ENCODE data around the gene NSUN6.

The NSUN6 gene

DNA sequence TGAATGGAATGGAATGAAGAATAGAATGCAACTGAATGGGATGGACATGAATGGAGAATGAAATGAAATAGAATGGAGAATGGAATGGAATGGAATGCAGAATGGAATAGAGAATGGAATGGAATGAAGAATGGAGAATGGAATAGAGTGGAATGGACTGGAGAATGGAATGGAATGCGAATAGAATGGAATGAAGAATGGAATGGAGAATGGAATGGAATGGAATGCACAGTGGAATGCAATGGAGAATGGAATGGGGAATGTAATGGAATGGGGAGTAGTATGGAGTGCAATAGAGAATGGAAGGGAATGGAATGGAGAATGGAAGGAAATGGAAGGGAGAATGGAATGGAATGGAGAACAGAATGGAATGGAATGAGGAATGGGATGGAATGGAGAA lies 93.4 kb downstream of the NSUN6 start:
- no peak for DNase-seq

DNA sequence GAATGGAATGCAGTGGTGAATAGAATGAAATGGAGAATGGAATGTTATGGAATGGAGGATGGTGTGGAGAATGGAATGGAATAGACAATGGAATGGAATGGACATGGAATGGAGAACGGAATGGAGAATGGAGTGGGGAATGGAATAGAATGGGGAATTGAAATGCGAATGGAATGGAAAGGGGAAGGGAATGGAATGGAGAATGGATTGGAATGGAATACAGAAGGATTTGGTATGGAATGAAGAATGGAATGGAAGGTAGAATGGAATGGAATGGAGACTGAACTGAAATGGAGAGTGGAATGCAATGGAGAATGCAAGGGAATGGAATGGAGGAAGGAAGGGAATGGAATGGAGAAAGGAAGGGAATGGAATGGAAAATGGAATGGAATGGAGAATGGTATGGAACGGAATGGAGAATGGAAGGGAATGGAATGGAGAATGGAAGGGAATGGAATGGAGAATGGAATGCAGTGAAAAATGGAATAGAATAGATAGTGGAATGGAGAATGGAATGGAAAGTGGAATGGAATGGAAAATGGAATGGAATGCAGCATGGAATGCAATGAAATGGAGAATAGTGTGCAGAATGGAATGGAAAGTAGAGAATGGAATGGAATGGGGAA lies 94.8 kb downstream of the NSUN6 start:
- DNase-seq, result no peak

- no peak for DNase-seq
Observed at GRCh38 chr10:18554479-18554878, 96.9 kb downstream of the NSUN6 start.

- DNase-seq, result no peak
Observed at GRCh38 chr10:18551473-18551872, 99.9 kb downstream of the NSUN6 start.

- DNase-seq, result no peak
Observed at GRCh38 chr10:18549105-18549504, 102.3 kb downstream of the NSUN6 start.

- no peak for DNase-seq
Observed at GRCh38 chr10:18545621-18546305, 105.6 kb downstream of the NSUN6 start.

- DNase-seq, result no peak
Observed at GRCh38 chr10:18542832-18543231, 108.6 kb downstream of the NSUN6 start.

DNA sequence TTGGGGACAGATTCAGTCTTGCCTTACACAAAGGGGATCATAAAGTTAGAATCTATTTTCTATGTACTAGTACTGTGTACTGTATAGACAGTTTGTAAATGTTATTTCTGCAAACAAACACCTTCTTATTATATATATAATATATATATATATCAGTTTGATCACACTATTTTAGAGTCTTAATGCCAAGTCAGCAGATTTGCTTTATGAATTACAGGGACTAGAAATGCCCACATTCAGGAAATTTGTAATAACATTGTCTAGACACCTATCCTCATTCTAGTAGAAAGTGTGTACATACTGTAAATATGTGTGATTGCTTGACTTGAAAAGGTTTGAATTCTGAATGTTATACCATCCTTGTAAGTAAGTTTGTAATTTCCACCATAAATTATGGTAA lies 111.2 kb downstream of the NSUN6 start:
- no peak for DNase-seq

DNA sequence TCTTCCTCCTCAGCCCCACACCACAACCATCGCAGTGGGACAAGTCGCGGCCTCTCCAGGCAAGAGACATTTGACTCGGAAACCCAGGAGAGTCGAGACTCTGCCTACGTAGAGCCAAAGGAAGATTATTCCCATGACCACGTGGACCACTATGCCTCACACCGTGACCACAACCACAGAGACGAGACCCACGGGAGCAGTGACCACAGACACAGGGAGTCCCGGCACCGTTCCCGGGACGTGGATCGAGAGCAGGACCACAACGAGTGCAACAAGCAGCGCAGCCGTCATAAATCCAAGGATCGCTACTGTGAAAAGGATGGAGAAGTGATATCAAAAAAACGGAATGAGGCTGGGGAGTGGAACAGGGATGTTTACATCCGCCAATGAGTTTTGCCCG lies 112.1 kb downstream of the NSUN6 start:
- no peak for DNase-seq

DNA sequence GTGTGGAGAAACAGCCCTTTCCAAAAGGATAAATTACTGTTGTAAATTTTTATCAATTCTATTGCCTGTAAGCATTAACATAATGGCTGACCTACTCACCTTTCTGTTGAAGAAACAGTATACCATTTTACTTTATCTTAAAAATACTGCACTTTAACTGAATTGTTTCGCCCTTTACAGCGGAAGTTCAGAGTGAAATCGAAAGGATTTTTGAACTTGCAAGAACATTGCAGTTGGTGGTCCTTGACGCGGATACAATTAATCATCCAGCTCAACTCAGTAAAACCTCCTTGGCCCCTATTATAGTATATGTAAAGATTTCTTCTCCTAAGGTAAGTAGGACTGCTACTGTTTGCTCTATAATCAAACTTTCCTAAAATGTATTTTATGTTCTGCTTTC lies 117.5 kb downstream of the NSUN6 start:
- DNase-seq, result no peak

- no peak for DNase-seq
Observed at GRCh38 chr10:18532881-18533535, 118.4 kb downstream of the NSUN6 start.

DNA sequence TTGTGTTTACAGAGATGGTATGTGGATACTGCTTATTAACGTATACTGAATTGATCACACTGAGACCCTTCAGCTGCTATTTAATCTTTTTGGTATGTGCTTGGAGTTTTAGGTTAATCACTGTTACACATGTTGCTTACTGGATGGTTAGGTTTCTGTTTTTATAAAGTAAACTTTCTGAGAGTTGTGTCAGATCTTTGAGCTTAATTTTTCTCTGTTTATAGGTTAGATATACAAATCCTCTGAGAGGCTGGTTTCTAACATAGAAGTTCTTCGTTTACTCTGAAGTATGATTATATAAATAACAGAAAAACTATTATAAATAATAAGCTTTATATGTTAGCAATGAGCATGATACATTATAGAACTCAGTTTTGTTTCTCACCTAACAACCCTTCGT lies 123.1 kb downstream of the NSUN6 start:
- DNase-seq, result no peak

DNA sequence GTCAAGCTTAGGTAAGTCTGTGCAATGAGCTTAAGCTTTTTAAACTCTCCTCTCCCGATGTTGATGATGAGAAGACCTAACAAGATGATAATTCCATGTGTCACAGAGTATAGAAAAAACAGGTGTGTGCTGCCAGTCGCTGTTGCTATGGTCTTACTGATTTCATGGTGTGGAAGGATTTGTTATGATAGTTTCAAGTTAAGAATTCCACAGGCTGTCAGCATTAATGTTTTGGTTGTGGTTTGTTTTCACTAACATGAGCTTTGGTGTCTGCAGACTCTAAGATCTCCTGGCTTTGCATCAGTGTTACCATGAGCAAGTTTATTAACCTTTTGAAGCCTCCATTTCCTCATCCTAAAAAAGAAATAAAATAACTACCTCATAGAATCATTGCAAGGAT lies 123.7 kb downstream of the NSUN6 start:
- DNase-seq, result no peak

- DNase-seq, result no peak
Observed at GRCh38 chr10:18523858-18524257, 127.5 kb downstream of the NSUN6 start.

DNA sequence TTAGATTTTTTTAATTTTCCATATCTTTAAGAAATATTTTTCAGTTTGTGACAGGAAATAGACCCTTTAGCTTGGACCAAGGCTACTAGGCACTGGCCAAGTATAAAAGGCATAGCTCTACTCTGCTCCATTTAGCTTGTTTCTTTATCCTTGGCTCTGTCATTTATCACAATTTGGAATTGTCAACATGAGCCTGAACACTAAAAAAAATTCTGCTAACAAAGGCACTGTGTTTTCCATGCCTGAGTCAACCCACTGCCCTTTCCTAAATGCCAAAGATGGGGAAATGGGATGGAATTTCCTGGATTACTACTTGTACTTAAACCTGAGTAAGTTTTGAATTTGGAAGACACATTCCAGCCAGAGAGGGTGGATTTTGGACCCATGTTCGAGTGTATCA lies 128.4 kb downstream of the NSUN6 start:
- DNase-seq, result no peak

- DNase-seq, result no peak
Observed at GRCh38 chr10:18516851-18517250, 134.5 kb downstream of the NSUN6 start.

- no peak for DNase-seq
Observed at GRCh38 chr10:18514537-18514936, 136.8 kb downstream of the NSUN6 start.

DNA sequence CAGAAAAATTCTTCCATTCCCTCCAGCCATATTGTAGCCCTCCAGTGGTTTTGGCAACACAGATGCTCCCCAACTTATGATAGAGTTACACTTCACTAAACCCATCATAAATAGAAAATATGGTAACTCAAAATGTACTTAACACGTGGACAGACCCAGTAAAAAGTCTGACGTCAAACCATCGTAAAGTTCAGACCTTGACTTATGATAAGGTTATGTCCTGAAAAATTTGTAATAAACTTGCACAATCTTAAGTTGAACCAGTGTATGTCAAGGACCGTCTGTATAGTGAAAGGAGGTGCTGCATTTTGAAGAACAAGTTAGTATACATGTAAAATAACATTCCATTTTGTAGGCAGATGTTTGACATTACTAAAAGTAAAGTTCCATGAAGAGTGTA lies 142.8 kb downstream of the NSUN6 start:
- no peak for DNase-seq

DNA sequence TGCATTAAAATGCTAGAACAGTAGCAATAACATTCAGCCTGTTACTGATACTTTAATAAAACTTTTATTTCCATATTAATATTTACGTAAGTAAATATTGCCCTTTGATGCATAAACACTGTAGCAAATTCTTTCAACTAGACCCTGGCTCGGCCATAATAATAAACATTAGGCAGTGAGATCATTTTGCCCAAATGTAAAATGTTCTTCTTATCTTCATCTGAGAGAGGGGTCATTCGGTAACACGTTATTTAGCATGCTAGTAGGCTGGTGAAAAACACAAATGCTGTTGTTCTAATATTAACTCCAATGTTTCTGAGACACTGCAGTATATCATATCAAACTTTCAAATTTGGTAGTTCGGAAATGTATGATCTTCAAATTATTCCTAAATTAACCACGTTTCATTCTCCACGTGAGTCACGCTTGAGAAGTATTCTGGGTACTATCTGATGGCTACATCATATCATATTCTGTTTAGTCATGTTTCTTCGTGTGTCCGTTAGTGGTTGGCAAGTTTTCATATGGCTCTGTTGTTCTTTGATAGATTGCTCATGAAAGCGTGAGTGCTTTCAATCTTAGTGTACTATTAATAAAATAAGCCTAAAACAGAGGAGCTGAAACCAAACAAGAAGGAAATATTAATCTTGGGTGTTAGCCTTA lies 145.8 kb downstream of the NSUN6 start:
- no peak for DNase-seq

DNA sequence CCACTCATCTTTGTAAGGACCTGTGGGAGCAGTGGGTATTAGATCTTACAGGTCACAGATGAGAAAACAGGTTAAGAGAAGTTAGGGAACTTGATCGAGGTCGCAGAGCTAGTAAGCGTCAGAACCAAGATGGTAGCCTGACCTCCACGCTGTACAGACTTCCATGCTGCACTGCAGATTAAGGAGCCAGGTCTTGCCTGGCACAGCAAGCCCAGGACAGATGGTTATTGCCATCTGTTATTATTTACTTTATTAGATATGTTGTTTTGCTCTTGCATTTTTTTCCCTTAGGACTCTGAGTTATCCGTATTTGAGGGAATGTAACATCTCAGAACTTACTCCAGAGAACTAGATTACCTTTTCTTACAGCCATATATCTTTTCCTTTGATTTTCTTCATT lies 147.2 kb downstream of the NSUN6 start:
- DNase-seq, result no peak

- no peak for DNase-seq
Observed at GRCh38 chr10:18501629-18502028, 149.8 kb downstream of the NSUN6 start.

DNA sequence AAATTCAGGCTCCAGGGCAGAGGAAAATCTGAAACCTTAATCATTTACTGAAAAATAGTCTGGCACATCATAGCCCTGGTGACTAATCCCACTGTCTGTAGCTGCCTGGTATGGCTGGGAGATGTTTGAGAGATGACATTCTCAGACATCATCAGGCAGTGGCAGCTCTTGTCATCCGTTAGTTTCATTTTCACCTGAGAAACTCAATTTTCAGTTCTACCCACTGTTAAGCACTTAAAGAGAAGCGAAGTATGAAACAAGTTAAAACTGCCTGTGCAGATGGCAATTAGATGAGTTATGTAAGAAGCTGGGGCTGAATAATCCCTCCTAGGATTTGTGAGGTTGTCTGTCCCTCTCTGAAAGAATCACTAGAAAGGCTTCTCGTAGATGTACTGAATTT lies 150.2 kb downstream of the NSUN6 start:
- DNase-seq, result no peak

DNA sequence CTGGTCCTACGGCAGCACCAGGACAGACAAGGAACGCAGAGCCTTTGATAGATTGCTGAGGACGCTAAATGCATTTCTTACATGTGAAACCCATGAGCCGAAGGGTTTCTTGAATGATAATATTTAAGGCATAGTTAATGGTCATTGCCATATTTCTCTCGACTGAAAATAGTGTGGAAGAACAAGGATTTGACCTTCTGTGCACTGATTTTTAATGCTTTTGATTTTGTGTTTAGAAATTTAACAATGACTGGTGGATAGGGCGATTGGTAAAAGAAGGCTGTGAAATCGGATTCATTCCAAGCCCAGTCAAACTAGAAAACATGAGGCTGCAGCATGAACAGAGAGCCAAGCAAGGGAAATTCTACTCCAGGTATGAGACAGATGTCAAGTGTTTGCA lies 150.8 kb downstream of the NSUN6 start:
- no peak for DNase-seq

- DNase-seq, result no peak
Observed at GRCh38 chr10:18498998-18499397, 152.4 kb downstream of the NSUN6 start.

Data from cortex of kidney (tissue), 1 donor.